Spleen (tissue), 11 donors: ENCODE results near the gene TIGD6. TPM values are rescaled to one million over a fixed set of nuclear protein-coding genes. Genes with fewer than 3 reads are reported as not detected.

Source experiments
- DNase-seq: peaks from one replicate; pipeline ENCODE4 v3.0.0-alpha.2; 2020
- H3K27ac ChIP-seq, 8 donors: fragments of 200-600 bp; sonication (generic) in 7 of 8; 1 replicate in 4 of 8; 2 replicates in 4 of 8; pipeline versions ENCODE4 v1.5.0 to v1.8.0; 2016 to 2021; ENCODE audit warnings: inconsistent platforms in 4 of 8, mild to moderate bottlenecking in 4 of 8, moderate library complexity in 1 of 8
- H3K27me3 ChIP-seq, 7 donors: fragments of 200-600 bp; sonication (generic) in 6 of 7; replicated peaks in 1 of 7; 1 replicate in 4 of 7; 2 replicates in 3 of 7; pipeline versions ENCODE4 v1.5.0 to v1.8.0; 2016 to 2021; ENCODE audit warnings: inconsistent platforms in 3 of 7, mild to moderate bottlenecking in 1 of 7
- H3K36me3 ChIP-seq, 6 donors: fragments of 200-600 bp; sonication (generic) in 5 of 6; 1 replicate in 4 of 6; 2 replicates in 2 of 6; pipeline versions ENCODE4 v1.5.0 to v1.8.0; 2016 to 2021; ENCODE audit warnings: inconsistent platforms in 2 of 6
- H3K4me1 ChIP-seq, 6 donors: fragments of 200-600 bp; sonication (generic) in 5 of 6; 1 replicate in 3 of 6; 2 replicates in 3 of 6; pipeline versions ENCODE4 v1.5.0 to v1.8.0; 2016 to 2021; ENCODE audit warnings: inconsistent platforms in 3 of 6
- H3K4me3 ChIP-seq, 8 donors: fragments of 200-600 bp; sonication (generic) in 7 of 8; 1 replicate in 4 of 8; 2 replicates in 4 of 8; pipeline versions ENCODE4 v1.5.0 to v1.8.0; 2016 to 2021; ENCODE audit warnings: inconsistent platforms in 4 of 8, mild to moderate bottlenecking in 4 of 8, moderate library complexity in 2 of 8
- H3K9me3 ChIP-seq, 8 donors: fragments of 200-600 bp; sonication (generic) in 7 of 8; 1 replicate in 4 of 8; 2 replicates in 4 of 8; pipeline versions ENCODE4 v1.5.0 to v1.8.0; 2016 to 2021; ENCODE audit warnings: inconsistent platforms in 4 of 8
- POLR2A ChIP-seq, 3 donors: fragments of 450-650 bp; IDR thresholded peaks; one replicate each; pipeline ENCODE4 v1.5.1; 2017; ENCODE audit warnings: antibody characterized with exemption in 3 of 3, mild to moderate bottlenecking in 1 of 3
- POLR2AphosphoS5 ChIP-seq, 3 donors: sonication (generic); formaldehyde crosslinking; IDR thresholded peaks; one replicate each; pipeline ENCODE4 v1.5.1; 2017; ENCODE audit warnings: antibody characterized with exemption in 3 of 3
- WGBS, 5 donors: extraction: QIAGEN DNeasy Blood & Tissue Kit in 3 of 5; methylation state at CpG; one replicate each; pipeline versions ENCODE4 v1.1.5 to v1.1.7; 2013 to 2018; 5-methylcytosine and 5-hydroxymethylcytosine counted together
- intact Hi-C: fragments of 100-400 bp; cut with DNase I; formaldehyde crosslinking; loops from one replicate; pipeline ENCODE4 v1.15.0; 2023; ENCODE audit warnings: low total_unique reads
- polyA plus RNA-seq, 3 donors: library from polyadenylated mRNA; stranded (reverse); fragments of 200-250 nt; gene quantifications; one replicate each; pipeline ENCODE4 v1.2.1, GENCODE V29; 2013
- total RNA-seq, 7 donors: library from RNA; depleted of rRNA in 3 of 7; stranded (reverse); fragments of >200 nt in 3 of 7; fragmentation: NEBNext Ultra II Directional in 4 of 7; extraction: Animal tissue kit (Norgen Biotek cat#: 25700) in 4 of 7; gene quantifications; one replicate each; pipeline versions ENCODE4 v1.1.0 to v1.2.1, GENCODE V29; 2016 to 2021
- TF ChIP-seq, protein P1 (sequence below), 11 experiments: fragments of 200-600 bp in 7 of 11; fragments of 450-650 bp in 4 of 11; sonication (generic) in 4 of 11; IDR thresholded peaks in 8 of 11; conservative IDR thresholded peaks in 3 of 11; 1 replicate in 7 of 11; 2 replicates in 4 of 11; pipeline versions ENCODE4 v1.4.0 to v1.8.0; 2016 to 2021; ENCODE audit warnings: antibody characterized with exemption in 11 of 11, inconsistent platforms in 4 of 11, mild to moderate bottlenecking in 1 of 11
- donor health status: healthy with polysubstance abuse.
- donor health status: DM: no; HTN: no; CAD: no; lungs with moderate emphysema.
- donor health status: DM: no; HTN: no; CAD: no.
- donor health status: Bipolar disorder and iron deficiency.
- donor health status: healthy.
- donor health status: DM: no; HTN: no; CAD: no.
- donor health status: DM: yes; HTN: yes; CAD: no.

The TIGD6 gene
- total and polyA plus RNA-seq, 10 donors: 2.4 to 5.8 (median 3.4) TPM

DNA sequence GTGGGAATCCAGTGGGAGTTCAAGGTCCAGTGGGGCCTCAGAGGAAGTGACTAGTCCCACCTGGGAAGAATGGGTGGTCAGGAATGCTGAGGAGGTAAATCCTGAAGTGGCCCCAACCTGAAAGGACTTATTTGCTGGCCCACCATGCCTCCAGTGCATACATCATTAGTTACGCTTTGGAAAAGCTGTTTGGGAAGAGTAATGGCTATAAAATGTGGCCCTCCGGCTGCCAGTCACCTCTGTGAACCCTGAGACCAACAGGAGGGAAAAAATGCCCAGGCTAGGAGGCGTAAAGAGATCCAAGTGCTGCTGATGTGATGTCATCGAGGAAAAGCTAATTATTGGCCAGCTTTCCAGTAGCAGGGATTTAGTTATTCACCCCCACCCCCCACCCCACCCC is 42.6 kb downstream of the TIGD6 start:
- 85 to 92% (median 91%) methylated on average over 4 of the region's 4 CpGs for WGBS, 5 donors
- DNase-seq: no peak
- Histone ChIP-seq H3K36me3 (no peaks in the 10 kb centered on the region), H3K27ac (no peak overlapping the region), H3K4me1 (peaks cover 10 to 32% (median 22%) of the 10 kb centered on the region in 6 donors), H3K27me3 (no peaks in the 10 kb centered on the region), H3K9me3 (no peaks in the 10 kb centered on the region), H3K4me3 (no peak overlapping the region)
- TF ChIP-seq POLR2AphosphoS5 (IDR thresholded peaks at IDR 0.05) (no peak), POLR2A (IDR thresholded peaks at IDR 0.05) (no peak)
- TF ChIP-seq, protein P1, sequence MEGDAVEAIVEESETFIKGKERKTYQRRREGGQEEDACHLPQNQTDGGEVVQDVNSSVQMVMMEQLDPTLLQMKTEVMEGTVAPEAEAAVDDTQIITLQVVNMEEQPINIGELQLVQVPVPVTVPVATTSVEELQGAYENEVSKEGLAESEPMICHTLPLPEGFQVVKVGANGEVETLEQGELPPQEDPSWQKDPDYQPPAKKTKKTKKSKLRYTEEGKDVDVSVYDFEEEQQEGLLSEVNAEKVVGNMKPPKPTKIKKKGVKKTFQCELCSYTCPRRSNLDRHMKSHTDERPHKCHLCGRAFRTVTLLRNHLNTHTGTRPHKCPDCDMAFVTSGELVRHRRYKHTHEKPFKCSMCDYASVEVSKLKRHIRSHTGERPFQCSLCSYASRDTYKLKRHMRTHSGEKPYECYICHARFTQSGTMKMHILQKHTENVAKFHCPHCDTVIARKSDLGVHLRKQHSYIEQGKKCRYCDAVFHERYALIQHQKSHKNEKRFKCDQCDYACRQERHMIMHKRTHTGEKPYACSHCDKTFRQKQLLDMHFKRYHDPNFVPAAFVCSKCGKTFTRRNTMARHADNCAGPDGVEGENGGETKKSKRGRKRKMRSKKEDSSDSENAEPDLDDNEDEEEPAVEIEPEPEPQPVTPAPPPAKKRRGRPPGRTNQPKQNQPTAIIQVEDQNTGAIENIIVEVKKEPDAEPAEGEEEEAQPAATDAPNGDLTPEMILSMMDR (IDR thresholded peaks at IDR 0.05 in 8 of 11, conservative IDR thresholded peaks at IDR 0.05 in 3 of 11): no peak
- intact Hi-C loops: no loop called here

DNA sequence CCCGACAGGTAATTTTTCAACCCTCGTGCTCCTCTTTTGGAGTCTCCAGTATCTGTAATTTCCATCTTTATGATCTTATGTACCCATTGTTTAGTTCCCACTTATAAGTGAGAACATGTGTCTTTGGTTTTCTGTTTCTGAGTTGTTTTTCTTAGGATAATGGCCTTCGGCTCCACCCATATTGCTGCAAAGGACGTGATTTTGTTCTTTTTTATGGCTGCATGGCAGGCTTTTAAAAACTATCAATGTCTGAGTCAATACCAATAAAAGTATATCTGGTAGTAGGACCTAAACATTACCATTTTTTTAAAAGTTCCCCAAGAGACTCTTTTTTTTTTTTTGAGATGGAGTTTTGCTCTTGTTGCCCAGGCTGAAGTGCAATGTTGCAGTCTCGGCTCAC is 43.8 kb downstream of the TIGD6 start:
- H3K27ac ChIP-seq: no peak overlapping the region
- no peaks in the 10 kb centered on the region for H3K36me3 ChIP-seq
- WGBS, 5 donors: 63 to 84% (median 69%) methylated on average over 5 of the region's 5 CpGs
- TF ChIP-seq POLR2AphosphoS5 (IDR thresholded peaks at IDR 0.05) (no peak), POLR2A (IDR thresholded peaks at IDR 0.05) (no peak)
- TF ChIP-seq, protein P1 (IDR thresholded peaks at IDR 0.05 in 8 of 11, conservative IDR thresholded peaks at IDR 0.05 in 3 of 11): no peak
- no peaks in the 10 kb centered on the region for H3K9me3 ChIP-seq
- peaks cover 10 to 23% (median 18%) of the 10 kb centered on the region in 6 donors for H3K4me1 ChIP-seq
- intact Hi-C loops: no loop called here
- no peak overlapping the region for H3K4me3 ChIP-seq
- DNase-seq: no peak
- no peaks in the 10 kb centered on the region for H3K27me3 ChIP-seq

DNA sequence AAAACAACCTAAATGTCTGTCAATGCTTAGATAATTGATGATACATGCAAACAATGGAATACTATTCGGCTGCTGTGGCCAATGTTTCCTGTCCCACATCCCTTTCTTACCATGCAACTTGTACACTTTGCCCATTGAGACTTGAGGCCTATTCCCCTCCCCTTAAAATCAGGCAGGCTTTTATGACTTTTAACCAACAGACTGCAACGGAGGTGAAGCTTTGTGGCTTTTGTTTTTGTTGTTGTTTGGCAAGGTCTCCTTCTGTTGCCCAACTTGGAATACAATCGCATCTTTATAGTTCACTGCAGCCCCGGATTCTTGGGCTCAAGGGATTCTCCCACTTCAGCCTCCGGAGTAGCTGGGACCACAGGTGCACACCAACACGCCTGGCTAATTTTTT is 45.7 kb downstream of the TIGD6 start:
- Histone ChIP-seq H3K4me1 (peaks cover 3 to 10% (median 6%) of the 10 kb centered on the region in 6 donors), H3K9me3 (no peaks in the 10 kb centered on the region), H3K27ac (no peak overlapping the region), H3K4me3 (no peak overlapping the region), H3K27me3 (no peaks in the 10 kb centered on the region), H3K36me3 (no peaks in the 10 kb centered on the region)
- intact Hi-C loops: no loop called here
- DNase-seq: no peak
- TF ChIP-seq POLR2A (IDR thresholded peaks at IDR 0.05) (no peak), POLR2AphosphoS5 (IDR thresholded peaks at IDR 0.05) (no peak)
- TF ChIP-seq, protein P1 (IDR thresholded peaks at IDR 0.05 in 8 of 11, conservative IDR thresholded peaks at IDR 0.05 in 3 of 11): no peak
- 70 to 82% (median 76%) methylated on average over 6 of the region's 6 CpGs for WGBS, 5 donors

DNA sequence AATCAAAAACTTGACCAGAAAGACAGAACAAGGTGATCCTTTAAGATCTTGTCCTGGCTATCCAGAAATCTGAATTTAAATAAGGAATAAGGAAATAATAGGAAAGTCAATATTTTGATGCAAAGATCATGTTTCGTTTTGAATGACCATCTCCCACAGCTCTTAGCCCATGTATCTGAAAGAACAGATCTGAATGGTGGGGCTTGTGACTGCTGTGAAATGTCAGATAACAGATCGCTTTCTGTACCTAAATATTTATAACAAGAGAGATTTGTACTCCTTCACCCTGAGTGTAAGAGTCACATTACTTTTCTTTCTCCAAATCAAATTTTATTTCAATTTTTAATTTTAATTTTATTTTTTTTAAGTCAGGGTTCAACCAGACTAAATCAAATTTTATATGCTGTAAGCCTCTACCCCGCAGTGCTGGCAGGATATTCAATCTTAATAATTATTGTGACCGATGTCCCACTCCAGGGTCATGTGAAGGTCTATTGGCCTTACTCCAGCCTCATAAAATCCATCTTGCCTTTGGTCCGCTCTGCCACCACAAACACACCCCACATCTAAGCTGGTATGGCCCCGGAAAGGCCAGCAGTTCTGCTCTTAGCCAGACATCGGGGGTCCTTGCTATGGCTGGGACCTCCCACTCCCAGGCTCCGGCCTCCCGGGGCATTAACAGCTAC is 46.9 kb downstream of the TIGD6 start:
- Histone ChIP-seq H3K36me3 (no peaks in the 10 kb centered on the region), H3K9me3 (no peaks in the 10 kb centered on the region), H3K4me3 (no peak overlapping the region), H3K4me1 (no peaks in the 10 kb centered on the region), H3K27me3 (peaks cover 0 to 7% (median 0%) of the 10 kb centered on the region in 7 donors), H3K27ac (no peak overlapping the region)
- TF ChIP-seq, protein P1 (IDR thresholded peaks at IDR 0.05 in 8 of 11, conservative IDR thresholded peaks at IDR 0.05 in 3 of 11): no peak
- no peak for TF ChIP-seq POLR2A (IDR thresholded peaks at IDR 0.05)
- no peak for TF ChIP-seq POLR2AphosphoS5 (IDR thresholded peaks at IDR 0.05)
- 86 to 93% (median 89%) methylated on average over 9 of the region's 9 CpGs for WGBS, 5 donors
- intact Hi-C loops: no loop called here
- no peak for DNase-seq
